CD14-positive monocyte (primary cell): ENCODE measurements around the gene GLRX5. TPM values are rescaled to one million over a fixed set of nuclear protein-coding genes. Genes with fewer than 3 reads are reported as not detected.

ENCODE experiments used
- DNase-seq, 3 donors: peaks; one replicate each; pipeline ENCODE4 v3.0.0-alpha.2; 2011 to 2022
- H2AFZ ChIP-seq: 2 replicates; pipeline ENCODE4 v1.6.0; 2012; ENCODE audit warnings: mild to moderate bottlenecking, low read depth, low read length, inconsistent platforms; ENCODE audit not compliant: insufficient read depth, poor library complexity, severe bottlenecking
- H3K27ac ChIP-seq, 2 donors: 1 replicate in 1 of 2; 2 replicates in 1 of 2; pipeline ENCODE4 v1.5.1; 2012 to 2013; ENCODE audit warnings: low read length in 2 of 2, control low read depth in 1 of 2, inconsistent platforms in 1 of 2, low read depth in 1 of 2, mild to moderate bottlenecking in 1 of 2
- H3K27me3 ChIP-seq, 2 donors: one replicate each; pipeline versions ENCODE4 v1.6.0 to v1.6.1; 2011 to 2013; ENCODE audit warnings: low read length in 2 of 2; ENCODE audit not compliant: control insufficient read depth in 2 of 2, insufficient read depth in 2 of 2
- H3K36me3 ChIP-seq, 2 donors: replicated peaks in 1 of 2; 1 replicate in 1 of 2; 2 replicates in 1 of 2; pipeline versions ENCODE4 v1.5.1 to v1.6.1; 2012 to 2013; ENCODE audit warnings: low read length in 2 of 2, control low read depth in 1 of 2, inconsistent platforms in 1 of 2, mild to moderate bottlenecking in 1 of 2; ENCODE audit not compliant: insufficient read depth in 2 of 2, control insufficient read depth in 1 of 2
- H3K4me1 ChIP-seq, 2 donors: 1 replicate in 1 of 2; 2 replicates in 1 of 2; pipeline versions ENCODE4 v1.5.1 to v1.6.1; 2012 to 2013; ENCODE audit warnings: low read length in 2 of 2, control low read depth in 1 of 2, inconsistent platforms in 1 of 2, mild to moderate bottlenecking in 1 of 2, moderate library complexity in 1 of 2; ENCODE audit not compliant: insufficient read depth in 2 of 2, control insufficient read depth in 1 of 2
- H3K4me2 ChIP-seq: replicated peaks from 2 replicates; pipeline ENCODE3; 2012; ENCODE audit warnings: low read length, moderate library complexity, mild to moderate bottlenecking; ENCODE audit not compliant: poor library complexity, severe bottlenecking; ENCODE audit errors: extremely low read depth
- H3K4me3 ChIP-seq, 3 experiments: fragments of 200-600 bp in 1 of 3; sonication (generic) in 1 of 3; replicated peaks in 1 of 3; 1 replicate in 2 of 3; 2 replicates in 1 of 3; pipeline ENCODE4 v1.5.1; 2011 to 2013; ENCODE audit warnings: low read length in 3 of 3, mild to moderate bottlenecking in 3 of 3, control low read depth in 2 of 3, low read depth in 2 of 3, inconsistent platforms in 1 of 3, moderate library complexity in 1 of 3
- H3K79me2 ChIP-seq: 2 replicates; pipeline ENCODE4 v1.6.0; 2012; ENCODE audit warnings: mild to moderate bottlenecking, control low read depth, inconsistent platforms, low read length, moderate library complexity; ENCODE audit not compliant: insufficient read depth
- H3K9ac ChIP-seq: 2 replicates; pipeline ENCODE4 v1.6.0; 2017; ENCODE audit warnings: low read length, mild to moderate bottlenecking; ENCODE audit not compliant: insufficient read depth, poor library complexity, severe bottlenecking
- H3K9me3 ChIP-seq, 2 donors: replicated peaks in 1 of 2; 1 replicate in 1 of 2; 2 replicates in 1 of 2; pipeline versions ENCODE4 v1.5.1 to v1.6.1; 2012 to 2013; ENCODE audit warnings: low read length in 2 of 2, control low read depth in 1 of 2; ENCODE audit not compliant: control insufficient read depth in 1 of 2, insufficient read depth in 1 of 2
- H4K20me1 ChIP-seq: 2 replicates; pipeline ENCODE4 v1.6.0; 2012; ENCODE audit warnings: mild to moderate bottlenecking, low read length, control low read depth, moderate library complexity; ENCODE audit not compliant: insufficient read depth
- H3K27ac Mint-ChIP-seq, 7 donors: one replicate each; pipeline ENCODE4 v1.8.0; 2020; ENCODE audit warnings: mild to moderate bottlenecking in 7 of 7, mixed read lengths in 7 of 7, moderate library complexity in 6 of 7, inconsistent platforms in 2 of 7
- H3K27me3 Mint-ChIP-seq, 3 donors: one replicate each; pipeline ENCODE4 v1.8.0; 2021 to 2022; ENCODE audit warnings: low read depth in 3 of 3, mild to moderate bottlenecking in 3 of 3, mixed read lengths in 3 of 3, moderate library complexity in 3 of 3, inconsistent platforms in 1 of 3
- H3K36me3 Mint-ChIP-seq, 2 donors: one replicate each; pipeline ENCODE4 v1.8.0; 2020; ENCODE audit warnings: mixed read lengths in 2 of 2, inconsistent platforms in 1 of 2, mild to moderate bottlenecking in 1 of 2
- H3K4me1 Mint-ChIP-seq: one replicate; pipeline ENCODE4 v1.8.0; 2020; ENCODE audit warnings: mild to moderate bottlenecking, mixed read lengths
- H3K4me3 Mint-ChIP-seq, 2 donors: one replicate each; pipeline ENCODE4 v1.8.0; 2020; ENCODE audit warnings: mild to moderate bottlenecking in 2 of 2, mixed read lengths in 2 of 2, moderate library complexity in 1 of 2
- H3K9me3 Mint-ChIP-seq, 7 donors: one replicate each; pipeline ENCODE4 v1.8.0; 2020 to 2022; ENCODE audit warnings: mixed read lengths in 7 of 7, mild to moderate bottlenecking in 6 of 7, moderate library complexity in 6 of 7, inconsistent platforms in 2 of 7
- CTCF ChIP-seq: fragments of 200-600 bp; IDR thresholded peaks from one replicate; pipeline ENCODE4 v1.8.0; 2022; ENCODE audit warnings: antibody characterized with exemption, mild to moderate bottlenecking
- WGBS: methylation state at CpG from one replicate; pipeline ENCODE4 v1.1.5; 2013; ENCODE audit warnings: missing lambda C conversion rate; ENCODE audit not compliant: insufficient coverage; 5-methylcytosine and 5-hydroxymethylcytosine counted together
- intact Hi-C, 2 donors: fragments of 100-400 bp; cut with micrococcal nuclease; formaldehyde crosslinking; loops; one replicate each; pipeline versions ENCODE4 v1.15.0 to v1.15.1; 2023
- polyA plus RNA-seq, 3 donors: library from polyadenylated mRNA; depleted of rRNA in 1 of 3; unstranded in 2 of 3; stranded (reverse) in 1 of 3; fragments of 300-500 nt in 2 of 3; fragments of >200 nt in 1 of 3; fragmentation: Illumina TruSeq in 2 of 3; gene quantifications; 1 replicate in 2 of 3; 2 replicates in 1 of 3; pipeline ENCODE4 v1.2.3, GENCODE V29; 2012 to 2021

The GLRX5 gene
- polyA plus RNA-seq, 3 donors = 10.9 to 43.1 (median 31.1) TPM

- Mint-ChIP-seq H3K36me3 (peaks cover 4 to 22% of the 10 kb centered on the region in 2 donors), H3K4me1 (peaks cover 47% of the 10 kb centered on the region), H3K9me3 (no peaks in the 10 kb centered on the region), H3K27ac (peak overlapping the region; percentile 85 to 95 (median 92)), H3K4me3 (peak overlapping the region; percentile 91 to 93), H3K27me3 (peaks cover 0 to 2% (median 0%) of the 10 kb centered on the region in 3 donors)
- H3K27ac ChIP-seq = peak overlapping the region; percentile 58 to 74
- peaks cover 28 to 34% of the 10 kb centered on the region in 2 donors for H3K4me1 ChIP-seq
- H3K9ac ChIP-seq = peak overlapping the region; percentile 83
- H3K9me3 ChIP-seq = no peaks in the 10 kb centered on the region
- H3K4me3 ChIP-seq = peak overlapping the region; percentile 65 to 90 (median 83)
- no peaks in the 10 kb centered on the region for H3K27me3 ChIP-seq
- peaks cover 0 to 8% of the 10 kb centered on the region in 2 donors for H3K36me3 ChIP-seq
- peaks cover 89% of the 10 kb centered on the region for H3K79me2 ChIP-seq
- H4K20me1 ChIP-seq = peaks cover 12% of the 10 kb centered on the region
- WGBS = under 1% methylated on average over 15 of the region's 18 CpGs
- no peak for TF ChIP-seq CTCF
- H2AFZ ChIP-seq = peak overlapping the region; percentile 84
- peak in 2 of 3 donors; percentile 31 to 64 for DNase-seq
- intact Hi-C loops = loop anchor here (2.0 to 5.0 kb wide), 2 partner anchors 37 to 91 kb away; no protein-coding TSS in a partner anchor
- peak overlapping the region; percentile 84 for H3K4me2 ChIP-seq
Observed at GRCh38 chr14:95533822-95534221, 1.0 kb upstream of the GLRX5 start.

- Histone ChIP-seq H3K36me3 (no peaks in the 10 kb centered on the region), H2AFZ (peak overlapping the region; percentile 84), H3K27me3 (no peaks in the 10 kb centered on the region), H4K20me1 (peaks cover 19% of the 10 kb centered on the region), H3K9ac (peak overlapping the region; percentile 83), H3K79me2 (peaks cover 90% of the 10 kb centered on the region), H3K27ac (peak overlapping the region in 1 of 2 donors; percentile 83), H3K9me3 (no peaks in the 10 kb centered on the region), H3K4me2 (peak overlapping the region; percentile 93), H3K4me3 (peak overlapping the region; percentile 58 to 90 (median 73)), H3K4me1 (peaks cover 28 to 34% of the 10 kb centered on the region in 2 donors)
- peaks cover 0 to 2% (median 0%) of the 10 kb centered on the region in 3 donors for H3K27me3 Mint-ChIP-seq
- H3K27ac Mint-ChIP-seq = peak overlapping the region; percentile 56 to 88 (median 77)
- H3K36me3 Mint-ChIP-seq = peaks cover 4 to 8% of the 10 kb centered on the region in 2 donors
- intact Hi-C loops = loop anchor here in 1 of 2 donors (2.0 kb wide), 1 partner anchor 93 kb away; no protein-coding TSS in a partner anchor
- 4% methylated on average over 52 of the region's 52 CpGs for WGBS
- TF ChIP-seq CTCF = no peak
- H3K4me1 Mint-ChIP-seq = peaks cover 48% of the 10 kb centered on the region
- H3K4me3 Mint-ChIP-seq = peak overlapping the region; percentile 93 to 96
- peak in 1 of 3 donors; percentile 26 for DNase-seq
- no peaks in the 10 kb centered on the region for H3K9me3 Mint-ChIP-seq
Observed at GRCh38 chr14:95535226-95536021, 574 bp downstream of the GLRX5 start.
